SJSA1 (cell line): Measurements from ENCODE around the gene SPOCK2. TPM values are rescaled to one million over a fixed set of nuclear protein-coding genes. Genes with fewer than 3 reads are reported as not detected.

Experiments
- DNase-seq, 2 experiments: peaks; one replicate each; pipeline ENCODE4 v3.0.0-alpha.2; 2015 to 2020; ENCODE audit warnings: low spot score in 2 of 2, low read depth in 1 of 2
- H3K27ac ChIP-seq: fragments of 250-450 bp; sonication (Bioruptor Pico); 2 replicates; pipeline ENCODE4 v1.5.1; 2020; ENCODE audit warnings: mild to moderate bottlenecking, moderate library complexity
- H3K27me3 ChIP-seq: fragments of 250-450 bp; sonication (Bioruptor Pico); replicated peaks from 2 replicates; pipeline ENCODE4 v1.5.1; 2020; ENCODE audit warnings: mild to moderate bottlenecking, moderate library complexity
- H3K36me3 ChIP-seq: fragments of 250-450 bp; sonication (Bioruptor Pico); 2 replicates; pipeline ENCODE4 v1.5.1; 2020; ENCODE audit warnings: mild to moderate bottlenecking
- H3K4me1 ChIP-seq: fragments of 250-450 bp; sonication (Bioruptor Pico); replicated peaks from 2 replicates; pipeline ENCODE4 v1.6.1; 2021; ENCODE audit warnings: mild to moderate bottlenecking
- H3K4me3 ChIP-seq: fragments of 250-450 bp; sonication (Bioruptor Pico); 2 replicates; pipeline ENCODE4 v1.5.1; 2020; ENCODE audit warnings: mild to moderate bottlenecking
- H3K9me3 ChIP-seq: fragments of 250-450 bp; sonication (Bioruptor Pico); replicated peaks from 2 replicates; pipeline ENCODE4 v1.5.1; 2020; ENCODE audit warnings: mild to moderate bottlenecking
- total RNA-seq: library from RNA; depleted of rRNA; stranded (reverse); fragments of >200 nt; shearing (Covaris generic); gene quantifications from 2 replicates; pipeline ENCODE4 v1.2.3, GENCODE V29; 2014

SPOCK2 gene
- total RNA-seq, 1 experiment from 2014 or later = not detected

DNA sequence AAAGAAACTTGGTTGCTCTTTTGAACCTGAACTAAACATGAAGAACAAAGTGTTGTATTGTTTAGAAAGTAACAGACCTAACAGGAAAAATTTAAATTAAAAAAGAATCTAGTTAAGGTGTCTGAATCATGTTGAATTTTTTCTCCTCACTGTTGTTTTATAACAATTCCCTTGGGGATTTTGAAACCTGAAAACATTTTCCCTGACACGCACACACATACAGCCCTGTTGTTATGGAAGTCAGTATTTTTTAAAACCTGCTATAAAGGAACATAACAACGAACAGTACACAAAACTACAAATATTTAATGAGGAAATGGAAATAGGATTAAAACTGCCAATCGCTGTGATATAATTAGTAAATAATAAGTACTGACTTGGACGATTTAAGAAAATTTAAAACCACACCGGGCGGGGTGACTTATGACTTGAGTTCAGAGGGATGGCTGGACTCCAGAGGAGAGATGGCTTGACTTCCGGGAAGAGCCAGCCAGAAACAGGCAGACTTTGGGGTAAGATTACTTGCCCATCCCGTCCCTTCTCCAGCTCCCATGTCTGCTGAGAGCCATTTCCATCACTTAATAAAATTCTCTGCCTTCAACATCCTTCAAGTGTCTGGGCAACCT is 16.2 kb upstream of the SPOCK2 start:
- no peak overlapping the region for H3K4me3 ChIP-seq
- H3K36me3 ChIP-seq = no peaks in the 10 kb centered on the region
- H3K27me3 ChIP-seq = no peaks in the 10 kb centered on the region
- H3K9me3 ChIP-seq = no peaks in the 10 kb centered on the region
- H3K27ac ChIP-seq = no peak overlapping the region
- H3K4me1 ChIP-seq = peaks cover 15% of the 10 kb centered on the region
- no peak for DNase-seq

DNA sequence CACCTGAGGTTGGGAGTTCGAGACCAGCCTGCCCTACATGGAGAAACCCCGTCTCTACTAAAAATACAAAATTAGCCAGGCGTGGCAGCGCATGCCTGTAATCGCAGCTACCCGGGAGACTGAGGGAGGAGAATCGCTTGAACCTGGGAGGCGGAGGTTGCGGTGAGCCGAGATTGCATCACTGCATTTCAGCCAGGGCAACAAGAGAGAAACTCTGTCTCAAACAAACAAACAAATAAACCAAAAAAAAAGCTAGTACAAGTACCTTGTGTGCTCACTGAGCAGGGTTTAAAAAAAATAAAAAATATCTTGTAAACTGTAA is 11.2 kb upstream of the SPOCK2 start:
- no peaks in the 10 kb centered on the region for H3K27me3 ChIP-seq
- DNase-seq = no peak
- H3K27ac ChIP-seq = no peak overlapping the region
- H3K9me3 ChIP-seq = no peaks in the 10 kb centered on the region
- peaks cover 38% of the 10 kb centered on the region for H3K4me1 ChIP-seq
- no peaks in the 10 kb centered on the region; the same call in 1 of the 2 replicates for H3K36me3 ChIP-seq
- no peak overlapping the region for H3K4me3 ChIP-seq

DNA sequence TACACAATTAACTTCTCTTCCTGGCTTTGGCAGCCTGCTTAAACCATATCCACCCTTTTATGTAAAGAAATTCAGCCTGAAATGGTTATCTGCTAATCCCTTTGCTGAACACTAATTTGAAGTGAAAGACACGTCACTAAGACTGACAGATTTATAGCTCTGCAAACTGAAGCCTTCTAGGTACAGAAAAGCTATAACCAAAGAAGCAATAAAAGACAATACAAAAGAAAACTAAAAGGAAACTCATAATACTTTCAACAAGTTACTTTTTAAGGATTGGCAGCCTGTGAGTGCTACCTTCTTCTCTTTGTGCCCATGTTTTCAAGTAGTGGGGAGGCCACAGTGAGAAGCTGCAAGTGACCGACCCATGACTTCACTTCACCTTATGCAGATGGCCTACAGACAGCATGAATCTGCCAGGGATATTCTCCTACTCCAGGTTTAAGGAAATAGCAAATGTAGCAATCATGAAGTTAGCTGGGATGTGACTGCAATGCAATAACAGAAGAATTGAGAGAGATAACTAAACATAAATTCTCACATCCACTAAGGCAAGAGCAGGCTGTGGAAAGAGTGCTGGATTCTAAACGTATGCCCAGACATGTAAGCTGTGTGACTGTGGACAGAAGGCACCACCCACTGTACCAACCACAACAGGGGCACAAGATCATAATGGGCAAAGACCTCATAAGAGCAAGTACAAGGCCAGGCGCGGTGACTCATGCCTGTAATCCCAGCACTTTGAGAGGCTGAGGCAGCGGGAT is 10.7 kb upstream of the SPOCK2 start:
- Histone ChIP-seq H3K27ac (no peak overlapping the region), H3K4me3 (no peak overlapping the region), H3K27me3 (no peaks in the 10 kb centered on the region), H3K4me1 (peaks cover 38% of the 10 kb centered on the region), H3K9me3 (no peaks in the 10 kb centered on the region), H3K36me3 (no peaks in the 10 kb centered on the region; the same call in 1 of the 2 replicates)
- no peak for DNase-seq

DNA sequence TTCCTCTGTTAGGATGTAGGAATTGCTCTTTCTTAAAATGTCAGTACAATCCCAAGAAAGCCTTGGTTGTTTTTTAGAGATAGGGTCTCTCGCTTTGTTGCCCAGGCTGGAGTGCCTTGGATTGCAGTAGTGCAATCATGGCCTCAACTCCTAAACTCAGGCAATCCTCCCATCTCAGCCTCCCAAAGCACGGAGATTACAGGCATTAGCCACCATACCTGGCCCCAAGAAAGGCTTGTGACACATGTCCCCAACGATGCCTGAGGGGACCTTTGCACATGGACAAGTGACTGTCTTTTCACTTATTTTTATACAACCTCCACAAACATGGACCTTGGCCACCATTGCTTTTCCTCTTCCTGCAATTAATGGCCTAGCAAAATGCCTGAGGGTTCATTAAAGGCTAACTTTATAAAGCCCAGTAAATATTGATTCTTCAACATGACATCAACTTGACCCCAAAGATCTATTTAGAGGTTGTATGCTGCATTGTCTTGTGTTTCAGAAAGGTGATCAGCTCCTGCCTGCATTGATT is 10.0 kb upstream of the SPOCK2 start:
- H3K4me3 ChIP-seq = no peak overlapping the region
- peaks cover 38% of the 10 kb centered on the region for H3K4me1 ChIP-seq
- no peaks in the 10 kb centered on the region for H3K27me3 ChIP-seq
- no peak overlapping the region; the same call in 1 of the 2 replicates for H3K27ac ChIP-seq
- no peak for DNase-seq
- no peaks in the 10 kb centered on the region; the same call in 1 of the 2 replicates for H3K36me3 ChIP-seq
- H3K9me3 ChIP-seq = no peaks in the 10 kb centered on the region

DNA sequence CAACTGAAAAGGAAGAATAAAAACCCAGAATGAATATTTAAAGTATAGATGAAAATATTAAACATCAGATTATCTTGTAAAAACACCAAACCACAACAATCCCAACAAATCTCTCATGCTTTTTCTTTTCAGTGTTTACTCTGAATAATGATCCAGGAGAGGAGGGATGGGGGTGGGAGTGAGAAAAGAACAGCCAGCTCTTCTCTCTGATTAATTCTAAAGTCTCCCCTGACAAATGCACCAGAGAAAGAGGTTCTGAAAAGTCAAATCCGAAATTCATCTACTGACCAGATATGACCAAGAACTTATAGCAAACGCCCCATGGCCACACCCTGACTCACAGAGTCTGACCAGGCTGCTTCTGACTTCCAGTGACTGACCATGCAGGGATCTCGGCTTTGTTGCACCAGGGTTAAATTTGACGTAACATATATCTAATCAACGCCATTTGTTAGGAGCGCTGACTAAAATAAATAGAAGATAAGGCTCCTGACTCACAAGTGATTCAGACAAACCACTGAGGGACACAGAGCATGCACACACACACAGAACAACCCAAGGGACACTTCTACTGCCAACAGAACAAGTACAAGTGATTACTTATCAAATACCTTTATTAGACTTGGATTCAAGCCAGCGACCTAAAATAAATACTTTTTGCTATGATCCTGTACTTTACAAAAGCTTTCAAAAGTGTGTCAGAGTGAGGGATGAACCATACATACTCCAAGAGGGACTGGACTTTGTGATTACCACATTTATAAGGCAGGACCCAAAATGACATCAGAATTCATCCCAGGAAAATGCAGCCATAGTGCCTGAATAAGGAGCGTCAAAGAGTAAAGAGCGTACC is 9.3 kb upstream of the SPOCK2 start:
- H3K27ac ChIP-seq = peak overlapping the region; percentile 30
- no peaks in the 10 kb centered on the region for H3K9me3 ChIP-seq
- H3K4me1 ChIP-seq = peaks cover 38% of the 10 kb centered on the region
- no peaks in the 10 kb centered on the region for H3K27me3 ChIP-seq
- H3K36me3 ChIP-seq = no peaks in the 10 kb centered on the region; the same call in 1 of the 2 replicates
- no peak overlapping the region for H3K4me3 ChIP-seq
- peak; percentile 84 to 87 for DNase-seq

DNA sequence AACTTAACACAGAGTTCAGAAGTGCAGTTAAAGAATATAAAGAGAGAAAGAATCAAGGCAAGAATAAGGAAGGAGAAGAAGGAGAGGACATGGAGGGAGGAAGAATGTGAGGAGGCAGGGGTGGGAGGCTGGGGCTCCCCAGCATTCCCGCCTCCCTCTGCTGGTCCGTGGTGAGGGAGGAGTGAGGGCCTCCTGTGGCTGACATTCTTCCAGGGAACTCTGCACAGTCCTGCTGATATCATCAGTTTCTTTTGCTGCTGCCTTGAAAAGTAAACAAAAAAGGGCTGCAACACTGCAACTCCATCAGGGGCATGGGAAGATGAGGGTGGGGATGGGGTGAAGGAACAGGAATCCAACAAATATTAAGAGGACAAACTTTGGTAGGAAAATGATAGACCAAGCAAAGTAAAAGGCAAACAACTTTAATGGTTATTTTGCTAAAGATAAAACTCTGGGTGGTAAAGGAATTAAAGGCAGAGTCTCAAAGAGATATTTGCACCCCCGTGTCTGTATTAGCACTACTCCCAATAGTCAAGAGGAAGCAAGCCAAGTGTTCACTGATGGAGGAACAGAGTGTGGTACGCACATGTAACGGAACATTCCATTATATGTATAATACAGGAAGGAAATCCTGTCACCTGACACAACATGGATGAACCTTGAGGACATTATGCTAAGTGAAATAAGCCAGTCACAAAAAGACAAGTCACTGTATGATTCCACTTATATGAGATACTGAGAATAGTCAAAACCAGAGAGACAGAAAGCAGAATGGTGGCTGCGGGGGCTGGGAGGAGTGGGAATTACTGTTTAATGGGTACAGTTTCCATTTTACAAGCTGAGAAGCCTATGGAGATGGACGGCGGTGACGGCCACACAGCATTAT is 8.0 kb upstream of the SPOCK2 start:
- Histone ChIP-seq H3K9me3 (no peaks in the 10 kb centered on the region), H3K4me1 (peaks cover 38% of the 10 kb centered on the region), H3K36me3 (no peaks in the 10 kb centered on the region; the same call in 1 of the 2 replicates), H3K4me3 (no peak overlapping the region), H3K27ac (no peak overlapping the region), H3K27me3 (no peaks in the 10 kb centered on the region)
- DNase-seq = peak in 1 of 2 experiments; percentile 52

DNA sequence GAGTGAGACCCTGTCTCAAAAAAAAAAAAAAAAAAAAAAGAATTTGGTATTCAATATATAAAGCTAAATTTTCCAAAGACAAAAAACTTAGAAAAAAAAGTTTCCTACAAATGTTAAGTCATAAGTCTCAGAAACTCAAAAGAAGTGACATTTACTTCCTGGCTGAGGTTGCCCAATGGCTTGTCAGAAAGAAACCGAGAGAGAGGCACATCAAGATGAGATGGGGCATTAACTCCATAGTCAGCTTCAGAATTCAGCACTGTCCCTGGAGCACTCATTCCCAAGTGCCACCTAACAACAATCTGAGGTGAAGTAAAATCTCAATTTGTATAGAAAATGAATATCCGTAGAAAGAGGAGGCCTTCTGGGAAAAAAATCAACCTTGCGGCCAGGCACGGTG is 6.8 kb upstream of the SPOCK2 start:
- Histone ChIP-seq H3K27me3 (no peaks in the 10 kb centered on the region), H3K4me1 (peaks cover 38% of the 10 kb centered on the region), H3K36me3 (no peaks in the 10 kb centered on the region; the same call in 1 of the 2 replicates), H3K9me3 (no peaks in the 10 kb centered on the region), H3K27ac (no peak overlapping the region), H3K4me3 (no peak overlapping the region)
- no peak for DNase-seq

DNA sequence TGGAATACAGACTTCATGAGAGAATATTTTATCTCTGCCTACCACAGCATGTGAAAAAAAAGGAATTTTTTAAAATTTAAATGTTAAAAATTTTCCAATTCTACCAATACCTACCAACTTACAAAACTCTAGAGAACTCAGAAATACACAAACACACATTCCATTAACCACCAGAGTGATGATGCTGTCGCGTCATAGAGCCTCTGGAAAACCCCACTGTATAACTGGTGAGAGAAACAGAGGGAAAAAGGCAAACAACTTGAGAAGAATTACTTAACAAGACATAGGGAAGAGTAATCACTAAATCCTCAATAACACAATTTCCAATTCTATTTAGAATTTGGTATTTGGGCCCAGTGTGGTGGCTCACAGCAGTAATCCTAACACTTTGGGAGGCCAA is 6.2 kb upstream of the SPOCK2 start:
- Histone ChIP-seq H3K9me3 (no peaks in the 10 kb centered on the region), H3K27me3 (peaks cover 3% of the 10 kb centered on the region), H3K4me3 (no peak overlapping the region), H3K27ac (no peak overlapping the region), H3K4me1 (peaks cover 38% of the 10 kb centered on the region), H3K36me3 (no peaks in the 10 kb centered on the region; the same call in 1 of the 2 replicates)
- peak in 1 of 2 experiments; percentile 5 for DNase-seq

DNA sequence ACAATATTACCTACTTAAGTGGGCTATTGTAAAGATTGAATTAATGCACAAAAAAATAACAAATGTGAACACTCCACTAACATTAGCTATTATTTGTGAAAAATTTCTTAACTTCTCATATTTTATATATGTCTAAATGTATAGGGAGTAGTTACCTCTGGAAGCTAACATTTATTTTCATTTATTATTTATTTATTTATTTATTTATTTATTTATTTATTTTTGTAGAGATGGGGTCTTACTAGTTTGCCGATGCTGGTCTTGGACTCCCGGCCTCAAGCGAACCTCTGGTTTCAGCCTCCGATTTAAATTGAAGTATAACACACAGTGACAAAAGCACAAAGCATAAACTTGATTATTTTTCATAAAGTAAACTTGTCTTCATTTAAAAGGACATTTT is 5.1 kb upstream of the SPOCK2 start:
- DNase-seq = no peak
- no peaks in the 10 kb centered on the region; the same call in 1 of the 2 replicates for H3K36me3 ChIP-seq
- H3K27me3 ChIP-seq = peaks cover 11% of the 10 kb centered on the region
- H3K4me3 ChIP-seq = no peak overlapping the region
- peaks cover 27% of the 10 kb centered on the region for H3K4me1 ChIP-seq
- no peak overlapping the region for H3K27ac ChIP-seq
- H3K9me3 ChIP-seq = no peaks in the 10 kb centered on the region

DNA sequence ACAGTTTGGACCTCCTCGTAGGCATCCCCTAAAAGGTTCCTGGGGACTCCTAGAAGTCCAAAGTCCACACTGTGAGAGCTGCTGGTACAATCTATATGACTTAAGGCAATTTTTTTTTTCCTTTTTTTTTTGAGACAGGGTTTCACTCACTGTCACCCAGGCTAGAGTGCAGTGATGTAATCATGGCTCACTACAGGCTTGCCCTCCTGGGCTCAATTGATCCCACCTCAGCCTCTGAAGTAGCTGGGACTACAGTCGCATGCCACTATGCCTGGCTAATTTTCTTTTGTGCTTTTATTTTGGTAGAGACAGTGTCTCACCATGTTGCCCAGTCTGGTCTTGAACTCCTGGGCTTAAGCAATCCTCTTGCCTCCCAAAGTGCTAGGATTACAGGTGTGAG is 4.6 kb upstream of the SPOCK2 start:
- H3K27ac ChIP-seq = no peak overlapping the region
- no peak for DNase-seq
- peaks cover 15% of the 10 kb centered on the region for H3K27me3 ChIP-seq
- no peaks in the 10 kb centered on the region; the same call in 1 of the 2 replicates for H3K36me3 ChIP-seq
- no peaks in the 10 kb centered on the region for H3K9me3 ChIP-seq
- H3K4me3 ChIP-seq = no peak overlapping the region
- H3K4me1 ChIP-seq = peaks cover 25% of the 10 kb centered on the region

DNA sequence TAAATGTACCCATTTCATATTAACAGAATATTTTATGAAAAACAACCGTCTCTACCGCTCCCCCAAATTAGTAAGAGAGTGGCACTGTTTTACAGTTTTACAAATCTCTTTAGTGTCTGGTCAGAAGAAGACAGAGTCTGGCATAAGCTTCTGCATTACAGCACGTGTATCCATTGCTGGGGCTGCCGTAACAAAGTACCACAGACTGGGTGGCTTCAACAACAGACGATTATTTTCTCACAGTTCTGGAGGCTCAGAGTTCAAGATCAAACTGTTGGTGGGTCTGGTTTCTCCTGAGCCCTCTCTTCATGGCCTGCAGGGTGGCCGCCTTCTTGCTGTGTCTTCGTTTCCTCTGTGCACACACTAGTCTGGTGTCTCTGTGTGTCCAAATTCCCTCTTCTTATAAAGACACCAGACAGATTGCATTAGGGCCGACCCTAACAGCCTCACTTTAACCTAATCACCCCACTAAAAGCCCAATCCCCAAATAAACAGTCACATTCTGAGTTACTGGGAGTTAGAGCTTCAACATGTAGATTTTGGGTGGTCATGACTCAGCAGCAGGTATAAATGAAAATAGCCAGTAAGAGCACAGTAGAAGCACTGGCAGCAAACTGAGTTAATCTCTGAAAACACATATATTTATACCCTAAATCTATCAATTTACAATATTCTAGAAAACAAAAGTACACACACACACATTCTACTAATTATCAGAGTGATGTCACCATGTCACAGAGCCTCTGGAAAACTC is 4.0 kb upstream of the SPOCK2 start:
- DNase-seq = no peak
- H3K9me3 ChIP-seq = no peaks in the 10 kb centered on the region
- peaks cover 25% of the 10 kb centered on the region for H3K4me1 ChIP-seq
- no peaks in the 10 kb centered on the region; the same call in 1 of the 2 replicates for H3K36me3 ChIP-seq
- H3K27me3 ChIP-seq = peaks cover 22% of the 10 kb centered on the region
- no peak overlapping the region for H3K27ac ChIP-seq
- no peak overlapping the region for H3K4me3 ChIP-seq

DNA sequence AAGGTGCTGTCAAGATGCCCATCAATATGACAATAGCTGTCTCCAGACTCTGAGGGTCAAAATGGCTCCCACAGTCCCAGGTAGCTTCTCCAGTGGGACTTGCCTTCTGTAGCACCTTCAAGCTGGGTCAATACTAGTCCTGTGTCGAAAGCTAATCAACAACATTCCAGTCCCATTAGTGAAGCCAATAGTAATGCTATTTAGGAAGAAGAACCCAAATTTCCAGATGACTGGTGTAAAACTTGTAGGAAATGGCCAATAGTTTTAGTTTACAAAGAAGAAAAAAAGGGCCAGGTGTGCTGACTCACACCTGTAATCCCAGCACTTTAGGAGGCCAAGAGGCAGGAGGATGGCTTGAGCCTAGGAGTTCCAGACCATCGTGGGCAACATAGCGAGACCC is 2.0 kb upstream of the SPOCK2 start:
- DNase-seq = no peak
- Histone ChIP-seq H3K4me3 (no peak overlapping the region), H3K27me3 (peaks cover 24% of the 10 kb centered on the region), H3K36me3 (no peaks in the 10 kb centered on the region), H3K4me1 (peaks cover 9% of the 10 kb centered on the region), H3K27ac (no peak overlapping the region), H3K9me3 (no peaks in the 10 kb centered on the region)
